Keratinocyte (primary cell): ENCODE measurements around the gene CLDN6. TPM values are rescaled to one million over a fixed set of nuclear protein-coding genes. Genes with fewer than 3 reads are reported as not detected.

Experiments
- DNase-seq: peaks from one replicate; pipeline ENCODE4 v3.0.0-alpha.2; 2011; ENCODE audit warnings: low read depth, missing footprints, low spot score
- FAIRE-seq: peaks from 2 replicates; lab custom pipeline; 2011; peaks lifted over from hg19 to GRCh38; lab: Jason Lieb, UNC
- H2AFZ ChIP-seq: 2 replicates; pipeline ENCODE4 v1.6.0; 2012; ENCODE audit warnings: low read length, control low read depth, inconsistent platforms; ENCODE audit not compliant: control insufficient read depth
- H3K27ac ChIP-seq: 2 replicates; pipeline ENCODE4 v1.5.1; 2011; ENCODE audit warnings: low read length; ENCODE audit not compliant: control insufficient read depth, insufficient read depth
- H3K27me3 ChIP-seq: 3 replicates; pipeline ENCODE4 v1.6.0; 2011; ENCODE audit warnings: low read length; ENCODE audit not compliant: control insufficient read depth, insufficient read depth; ENCODE audit errors: extremely low read depth
- H3K36me3 ChIP-seq, 2 experiments: 2 replicates in 1 of 2; 3 replicates in 1 of 2; pipeline ENCODE4 v1.5.1; 2011; ENCODE audit warnings: low read length in 2 of 2, mild to moderate bottlenecking in 1 of 2; ENCODE audit not compliant: control insufficient read depth in 2 of 2, insufficient read depth in 2 of 2; ENCODE audit errors: extremely low read depth in 1 of 2
- H3K4me1 ChIP-seq: 3 replicates; pipeline ENCODE4 v1.5.1; 2011; ENCODE audit warnings: low read length; ENCODE audit not compliant: control insufficient read depth, insufficient read depth; ENCODE audit errors: extremely low read depth
- H3K4me2 ChIP-seq: 3 replicates; pipeline ENCODE4 v1.6.0; 2011; ENCODE audit warnings: low read depth, low read length; ENCODE audit not compliant: control insufficient read depth, insufficient read depth; ENCODE audit errors: extremely low read depth
- H3K4me3 ChIP-seq, 3 experiments: fragments of 200-600 bp in 1 of 3; sonication (generic) in 1 of 3; 2 replicates in 2 of 3; 3 replicates in 1 of 3; pipeline ENCODE4 v1.5.1; 2011 to 2016; ENCODE audit warnings: low read length in 3 of 3, mild to moderate bottlenecking in 3 of 3, control low read depth in 2 of 3, inconsistent platforms in 1 of 3, low read depth in 1 of 3, mixed read lengths in 1 of 3, mixed run types in 1 of 3, moderate library complexity in 1 of 3; ENCODE audit not compliant: control insufficient read depth in 2 of 3, insufficient read depth in 2 of 3; ENCODE audit errors: extremely low read depth in 1 of 3
- H3K79me2 ChIP-seq: 2 replicates; pipeline ENCODE4 v1.6.0; 2012; ENCODE audit warnings: low read length; ENCODE audit not compliant: control insufficient read depth, insufficient read depth
- H3K9ac ChIP-seq: 3 replicates; pipeline ENCODE4 v1.6.0; 2011; ENCODE audit warnings: low read length; ENCODE audit not compliant: control insufficient read depth, insufficient read depth; ENCODE audit errors: extremely low read depth
- H3K9me1 ChIP-seq: 3 replicates; pipeline ENCODE4 v1.6.0; 2011; ENCODE audit warnings: low read length; ENCODE audit not compliant: control insufficient read depth, insufficient read depth; ENCODE audit errors: extremely low read depth
- H3K9me3 ChIP-seq: 2 replicates; pipeline ENCODE4 v1.5.1; 2012; ENCODE audit warnings: low read depth, low read length; ENCODE audit not compliant: control insufficient read depth
- H4K20me1 ChIP-seq: 3 replicates; pipeline ENCODE4 v1.6.0; 2011; ENCODE audit warnings: low read length; ENCODE audit not compliant: control insufficient read depth, insufficient read depth; ENCODE audit errors: extremely low read depth
- EZH2 ChIP-seq: IDR thresholded peaks from one replicate; pipeline ENCODE4 v1.6.1; 2012; ENCODE audit warnings: inconsistent platforms, mild to moderate bottlenecking, low read length, moderate library complexity
- dilution Hi-C: fragments of 300-500 bp; cut with MboI; formaldehyde crosslinking; loops from one replicate; pipeline ENCODE4 v1.7.0; 2020; ENCODE audit warnings: low sequenced_read_pairs; ENCODE audit not compliant: extremely low pct_ligation_motif_present
- polyA plus RNA-seq, 5 experiments: library from polyadenylated mRNA; depleted of rRNA in 3 of 5; stranded (reverse) in 3 of 5; stranded (forward) in 1 of 5; unstranded in 1 of 5; fragments of >200 nt; gene quantifications; 1 replicate in 1 of 5; 2 replicates in 3 of 5; 3 replicates in 1 of 5; pipeline versions ENCODE4 v1.2.1 to v1.2.3, GENCODE V29; 2011 to 2012; ENCODE audit warnings: missing spikeins in 2 of 5, low read depth in 1 of 5, low replicate concordance in 1 of 5
- TF ChIP-seq, protein P1 (sequence below), 3 experiments: IDR thresholded peaks in 1 of 3; conservative IDR thresholded peaks in 1 of 3; optimal IDR thresholded peaks in 1 of 3; 2 replicates in 2 of 3; 3 replicates in 1 of 3; pipeline versions ENCODE3 to v1.5.1; 2011; ENCODE audit warnings: low read length in 3 of 3, mild to moderate bottlenecking in 3 of 3, moderate library complexity in 2 of 3, control low read depth in 1 of 3, inconsistent platforms in 1 of 3; ENCODE audit not compliant: insufficient read depth in 2 of 3; ENCODE audit errors: extremely low read depth in 1 of 3

CLDN6 gene
- polyA plus RNA-seq, 1 donor (not counting 4 experiments of a cell fraction or from before 2014, with no cell fraction given): not detected

DNA sequence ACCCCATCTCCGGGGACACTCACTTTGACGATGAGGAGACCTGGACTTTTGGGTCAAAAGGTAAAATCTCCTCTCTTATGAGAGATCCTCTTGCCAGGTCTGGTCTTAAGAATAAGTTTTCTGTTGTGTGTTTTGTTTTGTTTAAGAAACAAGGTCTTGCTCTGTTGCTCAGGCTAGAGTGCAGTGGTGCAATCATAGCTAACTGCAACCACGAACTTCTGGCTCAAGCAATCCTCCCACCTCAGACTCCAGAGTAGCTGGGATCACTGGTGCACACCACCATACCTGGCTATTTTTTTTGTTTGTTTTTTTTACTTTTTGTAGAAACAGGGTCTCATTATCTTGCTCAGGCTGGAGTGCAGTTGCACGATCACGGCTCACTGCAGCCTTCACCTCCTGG lies 32.5 kb upstream of the CLDN6 start:
- H3K4me3 ChIP-seq: no peak overlapping the region
- H4K20me1 ChIP-seq: no peaks in the 10 kb centered on the region
- dilution Hi-C loops: no loop called here
- FAIRE-seq (no peak), DNase-seq (no peak)
- no peaks in the 10 kb centered on the region for H3K9me3 ChIP-seq
- H3K36me3 ChIP-seq: peaks cover 0 to 6% of the 10 kb centered on the region in 2 experiments
- H3K4me2 ChIP-seq: no peak overlapping the region
- peaks cover 36% of the 10 kb centered on the region for H3K27me3 ChIP-seq
- no peaks in the 10 kb centered on the region for H3K79me2 ChIP-seq
- H3K9ac ChIP-seq: no peak overlapping the region
- H3K27ac ChIP-seq: no peak overlapping the region
- no peak overlapping the region for H2AFZ ChIP-seq
- no peaks in the 10 kb centered on the region for H3K9me1 ChIP-seq
- TF ChIP-seq, protein P1, sequence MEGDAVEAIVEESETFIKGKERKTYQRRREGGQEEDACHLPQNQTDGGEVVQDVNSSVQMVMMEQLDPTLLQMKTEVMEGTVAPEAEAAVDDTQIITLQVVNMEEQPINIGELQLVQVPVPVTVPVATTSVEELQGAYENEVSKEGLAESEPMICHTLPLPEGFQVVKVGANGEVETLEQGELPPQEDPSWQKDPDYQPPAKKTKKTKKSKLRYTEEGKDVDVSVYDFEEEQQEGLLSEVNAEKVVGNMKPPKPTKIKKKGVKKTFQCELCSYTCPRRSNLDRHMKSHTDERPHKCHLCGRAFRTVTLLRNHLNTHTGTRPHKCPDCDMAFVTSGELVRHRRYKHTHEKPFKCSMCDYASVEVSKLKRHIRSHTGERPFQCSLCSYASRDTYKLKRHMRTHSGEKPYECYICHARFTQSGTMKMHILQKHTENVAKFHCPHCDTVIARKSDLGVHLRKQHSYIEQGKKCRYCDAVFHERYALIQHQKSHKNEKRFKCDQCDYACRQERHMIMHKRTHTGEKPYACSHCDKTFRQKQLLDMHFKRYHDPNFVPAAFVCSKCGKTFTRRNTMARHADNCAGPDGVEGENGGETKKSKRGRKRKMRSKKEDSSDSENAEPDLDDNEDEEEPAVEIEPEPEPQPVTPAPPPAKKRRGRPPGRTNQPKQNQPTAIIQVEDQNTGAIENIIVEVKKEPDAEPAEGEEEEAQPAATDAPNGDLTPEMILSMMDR (optimal IDR thresholded peaks at IDR 0.05 in 1 of 3, IDR thresholded peaks at IDR 0.05 in 1 of 3, conservative IDR thresholded peaks at IDR 0.05 in 1 of 3; ENCODE audit: extremely low read depth in 1 of 3, insufficient read depth in 2 of 3, low read length in 3 of 3): no peak
- TF ChIP-seq EZH2: no peak
- no peaks in the 10 kb centered on the region for H3K4me1 ChIP-seq

DNA sequence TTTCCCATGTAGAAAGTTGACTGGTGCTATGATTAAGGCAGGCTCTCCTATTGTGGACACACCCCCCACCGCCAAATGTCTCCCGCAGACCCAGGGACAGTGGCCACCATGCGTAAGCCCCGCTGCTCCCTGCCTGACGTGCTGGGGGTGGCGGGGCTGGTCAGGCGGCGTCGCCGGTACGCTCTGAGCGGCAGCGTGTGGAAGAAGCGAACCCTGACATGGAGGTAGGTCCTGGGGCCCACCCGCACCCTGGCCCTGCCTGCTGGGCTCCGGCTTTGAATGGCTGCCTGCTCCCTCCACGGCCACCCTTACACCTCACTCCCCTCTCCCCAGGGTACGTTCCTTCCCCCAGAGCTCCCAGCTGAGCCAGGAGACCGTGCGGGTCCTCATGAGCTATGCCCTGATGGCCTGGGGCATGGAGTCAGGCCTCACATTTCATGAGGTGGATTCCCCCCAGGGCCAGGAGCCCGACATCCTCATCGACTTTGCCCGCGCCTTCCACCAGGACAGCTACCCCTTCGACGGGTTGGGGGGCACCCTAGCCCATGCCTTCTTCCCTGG lies 32.0 kb upstream of the CLDN6 start:
- H3K4me1 ChIP-seq: no peaks in the 10 kb centered on the region
- dilution Hi-C loops: no loop called here
- no peak for FAIRE-seq

More for the DNA sequence above, 32.0 kb upstream of the CLDN6 start:
- Histone ChIP-seq H3K9me3 (no peaks in the 10 kb centered on the region), H3K27me3 (peaks cover 41% of the 10 kb centered on the region), H3K4me2 (no peak overlapping the region), H3K9ac (no peak overlapping the region), H3K9me1 (no peaks in the 10 kb centered on the region), H3K27ac (no peak overlapping the region), H3K79me2 (no peaks in the 10 kb centered on the region), H3K36me3 (peaks cover 0 to 6% of the 10 kb centered on the region in 2 experiments), H4K20me1 (no peaks in the 10 kb centered on the region), H3K4me3 (no peak overlapping the region), H2AFZ (no peak overlapping the region)
- DNase-seq: no peak
- TF ChIP-seq, protein P1 (optimal IDR thresholded peaks at IDR 0.05 in 1 of 3, IDR thresholded peaks at IDR 0.05 in 1 of 3, conservative IDR thresholded peaks at IDR 0.05 in 1 of 3; ENCODE audit: extremely low read depth in 1 of 3, insufficient read depth in 2 of 3, low read length in 3 of 3): no peak
- no peak for TF ChIP-seq EZH2
